Activated CD8-positive, alpha-beta memory T cell treated with anti-CD3 and anti-CD28 coated beads for 36 hours (primary cell): ENCODE measurements around the gene NR1D1. TPM values are rescaled to one million over a fixed set of nuclear protein-coding genes. Genes with fewer than 3 reads are reported as not detected.

Experiments used
- CTCF ChIA-PET: fragments of 350-600 bp; sonication (Branson Sonifier 250); formaldehyde crosslinking; loops from one replicate; lab custom pipeline; 2021; ENCODE audit warnings: antibody characterized with exemption; lab: Charles Lee
- POLR2A ChIA-PET: fragments of 350-600 bp; sonication (Branson Sonifier 250); formaldehyde crosslinking; loops from one replicate; lab custom pipeline; 2021; ENCODE audit warnings: antibody characterized with exemption; lab: Charles Lee
- total RNA-seq, 2 experiments: library from RNA; stranded (reverse); gene quantifications; one replicate each; pipeline ENCODE4 v1.2.3, GENCODE V29; 2021

Gene NR1D1
- total RNA-seq, 2 experiments from 2014 or later, result 7.7 to 8.3 TPM

- POLR2A ChIA-PET, result interaction anchor here (0.6 to 0.9 kb wide), 3 partner anchors 11 to 254 kb away, joined by 3 to 4 read pairs (median 3); partner anchors contain the start of gene NR1D1
- CTCF ChIA-PET, result interaction anchor here (0.9 to 3.5 kb wide), 8 partner anchors 9 to 93 kb away, joined by 3 to 32 read pairs (median 5); partner anchors contain the start of gene MED24
Measured at GRCh38 chr17:40063187-40063771, 37.1 kb downstream of the NR1D1 start.

GRCh38 chr17:40062329-40063186 lies 37.8 kb downstream of the NR1D1 start, which contains the start of gene THRA:
Gene THRA (plus strand): TSS chr17:40062965. CDS start chr17:40074489, 11,524 bp downstream.
- ChIA-PET CTCF (interaction anchor here (0.7 to 4.2 kb wide), 11 partner anchors 8 to 93 kb away, joined by 3 to 32 read pairs (median 4); partner anchors contain the start of gene MED24), POLR2A (interaction anchor here (0.6 to 0.9 kb wide), 2 partner anchors 38 to 255 kb away, joined by 3 read pairs; partner anchors contain the start of gene NR1D1)

- CTCF ChIA-PET, result interaction anchor here (0.7 to 4.2 kb wide), 7 partner anchors 7 to 94 kb away, joined by 3 to 20 read pairs (median 4); partner anchors contain the start of gene MED24
Measured at GRCh38 chr17:40061609-40062038, 38.8 kb downstream of the NR1D1 start.

GRCh38 chr17:40060887-40061608 lies 39.3 kb downstream of the NR1D1 start:
- CTCF ChIA-PET, result interaction anchor here (1.2 to 4.2 kb wide), 4 partner anchors 14 to 51 kb away, joined by 3 to 20 read pairs (median 4); no protein-coding TSS in a partner anchor
- POLR2A ChIA-PET, result no interaction called here

More at GRCh38 chr17:40061609-40062038, 38.8 kb downstream of the NR1D1 start:
- POLR2A ChIA-PET, result no interaction called here

GRCh38 chr17:40059729-40060475 lies 40.5 kb downstream of the NR1D1 start:
- CTCF ChIA-PET, result interaction anchor here (1.2 to 4.2 kb wide), 3 partner anchors 16 to 39 kb away, joined by 3 to 20 read pairs (median 3); no protein-coding TSS in a partner anchor
- POLR2A ChIA-PET, result interaction anchor here (0.6 kb wide), 3 partner anchors 14 to 106 kb away, joined by 3 to 7 read pairs (median 7); no protein-coding TSS in a partner anchor

GRCh38 chr17:40058865-40059264 lies 41.5 kb downstream of the NR1D1 start:
- ChIA-PET CTCF (interaction anchor here (1.3 to 4.2 kb wide), 3 partner anchors 17 to 46 kb away, joined by 3 to 20 read pairs (median 4); no protein-coding TSS in a partner anchor), POLR2A (no interaction called here)

GRCh38 chr17:40058186-40058784 lies 42.1 kb downstream of the NR1D1 start:
- CTCF ChIA-PET, result interaction anchor here (1.3 to 4.2 kb wide), 4 partner anchors 17 to 45 kb away, joined by 3 to 20 read pairs (median 4); no protein-coding TSS in a partner anchor
- POLR2A ChIA-PET, result no interaction called here

- ChIA-PET CTCF (interaction anchor here (1.3 kb wide), 2 partner anchors 18 to 19 kb away, joined by 3 to 4 read pairs; no protein-coding TSS in a partner anchor), POLR2A (no interaction called here)
Measured at GRCh38 chr17:40056379-40057015, 43.9 kb downstream of the NR1D1 start.

Other genes with a start within 250 kb of the NR1D1 start
- gene IKZF3, start 236.3 kb downstream of the NR1D1 start, total RNA-seq, result 10 to 100 TPM; 92.3 to 93.0 TPM
- under 1 TPM; 0.42 to 0.44 TPM for gene ZPBP2, start 232.4 kb downstream of the NR1D1 start, total RNA-seq
- 10 to 100 TPM; 12.0 to 13.4 TPM for gene GSDMB, start 182.0 kb downstream of the NR1D1 start, total RNA-seq
- gene ORMDL3, start 173.0 kb downstream of the NR1D1 start, total RNA-seq, result 10 to 100 TPM; 57.2 to 58.2 TPM
- not detected for gene LRRC3C, start 172.9 kb downstream of the NR1D1 start, total RNA-seq
- under 1 TPM; 0.08 to 0.10 TPM for gene GSDMA, start 137.6 kb downstream of the NR1D1 start, total RNA-seq
- 100 to 1,000 TPM; 193 to 197 TPM for gene PSMD3, start 119.8 kb downstream of the NR1D1 start, total RNA-seq
- gene CSF3, start 85.1 kb downstream of the NR1D1 start, total RNA-seq, result not detected
- 100 to 1,000 TPM; 115 to 121 TPM for gene MED24, start 46.2 kb downstream of the NR1D1 start, total RNA-seq
- gene THRA, start 37.6 kb downstream of the NR1D1 start, total RNA-seq, result 10 to 100 TPM; 11.6 to 12.6 TPM
- gene MSL1, start 21.4 kb upstream of the NR1D1 start, total RNA-seq, result 10 to 100 TPM; 80.5 to 84.8 TPM
- 10 to 100 TPM; 87.3 to 89.1 TPM for gene CASC3, start 39.9 kb upstream of the NR1D1 start, total RNA-seq
- 1 to 10 TPM; 5.1 to 5.4 TPM for gene RAPGEFL1, start 76.9 kb upstream of the NR1D1 start, total RNA-seq
- 10 to 100 TPM; 18.9 to 20.4 TPM for gene WIPF2, start 118.7 kb upstream of the NR1D1 start, total RNA-seq
- 100 to 1,000 TPM; 121 to 127 TPM for gene CDC6, start 187.3 kb upstream of the NR1D1 start, total RNA-seq
- gene RARA, start 208.6 kb upstream of the NR1D1 start, total RNA-seq, result 10 to 100 TPM; 28.6 to 29.7 TPM